Middle frontal gyrus (tissue), 1 donor: ENCODE data around the gene SIN3B.

Source experiments
- DNase-seq: peaks from one replicate; pipeline ENCODE4 v3.0.0-alpha.2; 2015; ENCODE audit warnings: low spot score; ENCODE audit errors: extremely low spot score

Gene SIN3B

DNA sequence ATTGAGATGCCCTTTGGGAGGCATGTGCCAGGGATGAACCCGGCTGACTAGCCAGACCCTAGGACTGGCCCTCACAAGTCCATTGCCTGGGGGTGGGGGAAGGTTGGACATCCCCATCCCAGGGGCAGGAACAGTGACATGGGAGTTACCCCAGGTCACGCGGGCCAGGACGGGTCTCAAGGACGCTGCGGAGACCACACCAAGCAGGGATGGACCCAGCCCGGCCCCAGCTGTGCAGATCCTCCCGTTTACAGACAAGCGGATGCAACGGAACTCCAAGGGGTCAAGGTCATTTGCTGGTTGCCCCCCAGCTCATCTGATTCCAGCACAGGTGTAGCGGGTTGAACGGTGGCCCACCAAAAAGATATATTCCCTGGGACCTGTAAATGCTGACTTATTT lies 79.6 kb downstream of the SIN3B start:
- DNase-seq: no peak

- DNase-seq: no peak
These were observed 81.8 kb downstream of the SIN3B start for GRCh38 chr19:16911046-16911445.

DNA sequence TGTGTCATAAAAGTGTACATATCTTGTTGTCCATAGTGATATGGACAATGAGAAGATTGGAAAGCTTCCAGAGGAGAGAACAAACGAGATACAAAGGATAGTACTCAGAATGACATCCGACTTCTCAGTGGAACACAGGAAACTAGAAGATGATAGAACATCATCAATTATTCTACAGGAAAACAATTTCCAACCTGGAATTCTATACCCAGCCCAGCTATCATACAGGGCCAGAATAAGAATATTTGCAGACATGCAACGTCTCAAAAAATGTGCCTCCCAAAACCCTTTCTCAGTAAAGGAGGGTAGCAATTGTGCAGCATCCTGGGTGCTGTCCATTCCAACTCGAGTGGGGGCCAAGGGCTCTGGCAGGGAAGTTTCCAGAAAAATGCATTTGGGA lies 83.6 kb downstream of the SIN3B start:
- no peak for DNase-seq

GRCh38 chr19:16914421-16914820 lies 85.2 kb downstream of the SIN3B start:
- DNase-seq: no peak

DNA sequence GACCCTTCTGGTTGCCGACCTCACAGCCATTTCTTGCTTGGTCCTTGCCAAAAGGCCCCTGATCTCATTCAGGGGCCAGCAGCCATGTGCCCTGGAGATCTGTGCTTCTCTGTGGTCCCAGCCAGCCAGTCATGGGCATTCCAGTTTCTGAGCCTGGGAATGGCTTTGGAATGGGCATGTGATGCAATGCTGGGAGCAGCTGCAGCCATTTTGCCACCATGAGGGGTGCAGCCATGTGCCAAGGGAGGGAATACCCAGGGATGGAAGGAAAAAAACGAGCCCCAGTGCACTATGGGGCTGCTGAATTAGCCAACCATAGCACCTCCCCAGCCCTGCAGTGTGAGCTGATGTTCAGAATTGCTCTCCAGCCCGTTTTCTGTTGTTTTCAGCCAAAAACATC lies 85.9 kb downstream of the SIN3B start:
- no peak for DNase-seq

DNA sequence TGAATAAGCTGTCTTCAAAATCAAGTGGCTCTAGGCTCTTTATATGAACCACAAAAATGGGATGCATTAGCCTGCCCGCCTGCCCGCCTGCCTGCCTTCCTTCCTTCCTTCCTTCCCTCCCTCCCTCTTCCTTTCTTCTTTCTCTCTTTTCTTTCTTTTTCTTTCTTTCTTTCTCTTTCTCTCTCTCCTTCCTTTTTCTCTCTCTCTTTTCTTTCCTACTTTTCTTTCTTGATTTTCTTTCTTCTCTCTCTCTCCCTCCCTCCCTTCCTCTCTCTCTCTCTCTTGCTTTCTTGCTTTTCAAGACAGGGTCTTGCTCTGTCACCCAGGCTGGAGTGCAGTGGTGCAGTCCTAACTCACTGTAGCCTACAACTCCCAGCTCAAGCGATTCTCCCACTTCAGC lies 86.5 kb downstream of the SIN3B start:
- DNase-seq: no peak

DNA sequence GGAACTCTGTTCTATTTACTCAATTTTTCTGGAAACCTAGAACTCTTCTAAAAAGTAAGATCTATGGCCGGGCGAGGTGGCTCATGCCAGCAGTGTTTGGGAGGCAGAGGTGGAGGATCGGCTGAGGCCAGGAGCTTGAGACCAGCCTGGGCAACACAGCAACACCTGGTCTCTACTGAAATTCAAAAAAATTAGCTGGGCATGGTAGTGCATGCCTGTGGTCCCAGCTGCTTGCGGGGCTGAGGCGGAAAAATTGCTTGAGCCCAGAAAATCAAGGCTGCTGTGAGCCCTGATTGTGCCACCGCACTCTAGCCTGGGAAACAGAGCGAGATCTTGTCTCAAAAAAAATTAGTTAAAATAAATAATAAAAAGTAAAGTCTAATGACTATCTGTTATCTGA lies 88.2 kb downstream of the SIN3B start:
- DNase-seq: no peak

DNA sequence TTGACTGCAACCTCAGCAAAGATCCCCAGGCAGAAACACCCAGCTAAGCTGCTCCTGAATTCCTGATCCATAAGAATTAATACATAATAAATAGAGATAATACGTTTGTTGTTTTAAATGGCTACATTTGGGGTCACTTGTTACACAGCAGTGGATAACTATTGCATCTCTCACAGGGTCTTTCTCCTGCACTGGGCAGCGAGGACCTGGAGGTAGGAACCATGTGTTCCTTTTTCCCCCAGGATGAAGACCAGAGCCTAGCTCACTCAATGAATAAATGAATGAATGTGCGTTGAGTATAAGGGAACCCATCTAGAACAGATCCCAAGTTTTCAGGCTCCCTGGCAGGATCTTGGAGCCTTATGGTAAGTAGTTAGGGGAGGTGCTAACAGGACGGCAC lies 90.3 kb downstream of the SIN3B start:
- DNase-seq: no peak

DNA sequence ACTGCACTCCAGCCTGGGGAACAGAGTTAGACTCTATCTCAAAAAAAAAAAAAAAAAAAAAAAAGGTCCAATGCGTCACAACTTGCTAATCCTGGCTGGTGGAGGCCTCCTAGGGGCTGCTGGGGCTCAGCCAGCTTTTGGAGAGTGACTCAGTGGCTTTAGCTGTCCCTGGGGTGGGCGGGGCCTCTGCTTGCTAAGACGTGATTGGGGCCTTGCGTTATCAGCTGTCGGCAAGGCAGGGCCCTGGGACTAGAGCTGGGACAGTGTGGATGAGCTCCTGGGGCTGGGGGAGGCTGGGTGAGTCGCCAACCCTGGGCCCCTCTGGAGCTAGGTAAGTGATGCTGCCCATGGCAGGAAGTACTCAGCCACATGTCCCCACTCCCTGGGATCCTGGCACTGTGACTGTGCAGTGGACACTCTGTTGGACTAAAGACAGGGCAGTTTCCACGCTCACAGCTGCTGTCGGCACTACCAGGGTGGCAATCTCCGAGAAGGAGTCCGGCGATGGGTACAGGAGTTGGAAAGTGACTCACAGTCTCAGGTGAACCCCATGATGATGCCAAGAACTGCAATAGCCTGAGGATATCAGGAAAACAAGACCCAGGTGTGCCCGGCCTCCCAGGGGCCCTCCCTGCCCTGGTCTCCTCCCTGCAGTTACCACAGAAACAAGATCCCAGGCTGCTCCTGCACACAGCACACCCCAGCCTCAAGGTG lies 91.8 kb downstream of the SIN3B start:
- DNase-seq: no peak

GRCh38 chr19:16921766-16922591 lies 92.8 kb downstream of the SIN3B start:
- no peak for DNase-seq

DNA sequence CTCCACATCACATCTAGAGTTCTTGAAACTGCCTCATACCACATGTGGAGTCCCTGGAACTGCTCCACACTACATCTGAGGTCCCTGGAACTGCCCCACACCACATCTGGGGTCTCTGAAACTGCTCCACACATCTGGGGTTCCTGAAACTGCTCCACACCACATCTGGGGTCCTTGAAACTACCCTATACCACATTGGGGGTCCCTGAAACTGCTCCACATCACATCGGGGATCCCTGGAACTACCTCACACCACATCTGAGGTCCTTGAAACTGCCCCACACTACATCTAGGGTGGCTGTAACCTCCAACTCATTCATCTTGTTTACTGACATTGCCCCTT lies 93.4 kb downstream of the SIN3B start:
- DNase-seq: no peak

DNA sequence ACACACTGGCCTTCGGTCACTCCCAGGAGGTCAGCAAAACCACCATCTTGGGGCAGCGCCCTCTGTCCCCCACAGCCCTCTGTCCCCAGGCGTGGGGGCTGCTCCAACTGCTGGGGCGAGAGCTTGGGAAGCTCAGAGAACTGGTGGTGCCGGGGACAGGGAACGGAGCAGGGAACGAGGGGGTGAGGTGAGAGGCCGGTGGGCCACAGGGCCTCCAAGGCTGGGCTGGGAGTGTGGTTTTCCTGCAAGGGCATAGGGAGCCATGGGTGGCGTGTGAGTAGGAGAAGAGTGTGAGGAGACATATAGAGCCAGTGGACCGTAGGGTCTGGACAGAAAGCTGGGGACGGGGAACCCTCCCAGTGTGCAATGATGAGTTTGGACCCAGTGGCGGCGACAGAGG lies 93.8 kb downstream of the SIN3B start:
- DNase-seq: no peak

GRCh38 chr19:16927883-16928282 lies 98.7 kb downstream of the SIN3B start:
- DNase-seq: no peak

GRCh38 chr19:16928351-16928750 lies 99.2 kb downstream of the SIN3B start:
- DNase-seq: no peak

- DNase-seq: no peak
These were observed 99.7 kb downstream of the SIN3B start for GRCh38 chr19:16928916-16929315.
